HG02759 (cell line): Measurements from ENCODE around the gene NR2C2AP.
"Not testable (repeated sequence)": the region's sequence is repeated elsewhere in the genome, so short reads cannot be mapped to it uniquely, and the experiment has no call there.

ENCODE experiments used
- ATAC-seq: cut with Tn5 transposase; IDR thresholded peaks from one replicate; pipeline ENCODE4 v1.9.1; 2021; ENCODE audit warnings: mild to moderate bottlenecking, moderate library complexity; ENCODE audit not compliant: unreplicated experiment

NR2C2AP gene

GRCh38 chr19:19185853-19186740 lies 17.1 kb downstream of the NR2C2AP start:
- ATAC-seq: no peak

- ATAC-seq: no peak
Observed at GRCh38 chr19:19181488-19181998, 21.7 kb downstream of the NR2C2AP start.

- no peak for ATAC-seq
Observed at GRCh38 chr19:19179548-19180441, 23.4 kb downstream of the NR2C2AP start.

- ATAC-seq: no peak
Observed at GRCh38 chr19:19176950-19177349, 26.3 kb downstream of the NR2C2AP start.

- not testable (repeated sequence) for ATAC-seq
Observed at GRCh38 chr19:19173243-19173642, 30.0 kb downstream of the NR2C2AP start.

GRCh38 chr19:19171821-19172532 lies 31.2 kb downstream of the NR2C2AP start:
- no peak for ATAC-seq

- ATAC-seq: no peak
Observed at GRCh38 chr19:19170873-19171672, 32.1 kb downstream of the NR2C2AP start.

- peak; percentile 88 for ATAC-seq
Observed at GRCh38 chr19:19170053-19170872, 33.0 kb downstream of the NR2C2AP start, which contains the start of gene MEF2B. TSS of gene MEF2B (minus strand) at chr19:19170263. CDS start at chr19:19150735, 19,528 bp downstream.

GRCh38 chr19:19169236-19170052 lies 33.8 kb downstream of the NR2C2AP start:
- ATAC-seq: peak; percentile 4

- no peak for ATAC-seq
Observed at GRCh38 chr19:19167612-19168011, 35.6 kb downstream of the NR2C2AP start.

- ATAC-seq: no peak
Observed at GRCh38 chr19:19165396-19165795, 37.8 kb downstream of the NR2C2AP start.

- ATAC-seq: no peak
Observed at GRCh38 chr19:19162495-19162894, 40.7 kb downstream of the NR2C2AP start.

- peak; percentile 50 for ATAC-seq
Observed at GRCh38 chr19:19160461-19161035, 42.7 kb downstream of the NR2C2AP start.

- no peak for ATAC-seq
Observed at GRCh38 chr19:19159534-19159933, 43.7 kb downstream of the NR2C2AP start.

GRCh38 chr19:19157808-19158207 lies 45.4 kb downstream of the NR2C2AP start:
- ATAC-seq: no peak

GRCh38 chr19:19155495-19156219 lies 47.6 kb downstream of the NR2C2AP start:
- peak; percentile 72 for ATAC-seq
